B cell (primary cell): ENCODE data around the gene QTRT2.

Source experiments
- EZH2 ChIP-seq: IDR thresholded peaks from 2 replicates; pipeline ENCODE4 v1.6.1; 2012; ENCODE audit warnings: borderline replicate concordance, low read depth, mild to moderate bottlenecking, moderate library complexity, low read length; ENCODE audit not compliant: insufficient read depth, poor library complexity, severe bottlenecking
- TF ChIP-seq, protein P1 (sequence below): fragments of 200-600 bp; IDR thresholded peaks from one replicate; pipeline ENCODE4 v1.8.0; 2022; ENCODE audit warnings: antibody characterized with exemption, mild to moderate bottlenecking

DNA sequence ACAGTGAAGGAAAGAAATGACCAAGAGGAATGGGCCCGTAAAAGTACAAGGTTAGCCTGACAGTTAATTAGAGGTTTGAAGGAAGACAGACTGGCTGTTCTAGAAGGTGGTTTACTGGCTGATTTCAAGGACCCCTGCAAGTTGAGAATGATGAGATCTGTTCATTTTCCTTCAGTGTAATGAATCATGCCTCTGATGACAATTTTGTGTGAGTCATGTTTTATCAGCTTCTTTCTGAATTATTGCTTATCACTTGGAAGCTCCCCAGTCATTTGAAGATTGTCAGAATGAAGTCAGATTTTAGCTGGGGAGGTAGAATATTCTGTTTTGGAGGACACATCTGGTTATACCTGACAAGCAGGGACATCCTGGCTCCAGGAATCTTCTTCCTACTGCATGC, 71.7 kb downstream of the QTRT2 start:
- TF ChIP-seq, protein P1, sequence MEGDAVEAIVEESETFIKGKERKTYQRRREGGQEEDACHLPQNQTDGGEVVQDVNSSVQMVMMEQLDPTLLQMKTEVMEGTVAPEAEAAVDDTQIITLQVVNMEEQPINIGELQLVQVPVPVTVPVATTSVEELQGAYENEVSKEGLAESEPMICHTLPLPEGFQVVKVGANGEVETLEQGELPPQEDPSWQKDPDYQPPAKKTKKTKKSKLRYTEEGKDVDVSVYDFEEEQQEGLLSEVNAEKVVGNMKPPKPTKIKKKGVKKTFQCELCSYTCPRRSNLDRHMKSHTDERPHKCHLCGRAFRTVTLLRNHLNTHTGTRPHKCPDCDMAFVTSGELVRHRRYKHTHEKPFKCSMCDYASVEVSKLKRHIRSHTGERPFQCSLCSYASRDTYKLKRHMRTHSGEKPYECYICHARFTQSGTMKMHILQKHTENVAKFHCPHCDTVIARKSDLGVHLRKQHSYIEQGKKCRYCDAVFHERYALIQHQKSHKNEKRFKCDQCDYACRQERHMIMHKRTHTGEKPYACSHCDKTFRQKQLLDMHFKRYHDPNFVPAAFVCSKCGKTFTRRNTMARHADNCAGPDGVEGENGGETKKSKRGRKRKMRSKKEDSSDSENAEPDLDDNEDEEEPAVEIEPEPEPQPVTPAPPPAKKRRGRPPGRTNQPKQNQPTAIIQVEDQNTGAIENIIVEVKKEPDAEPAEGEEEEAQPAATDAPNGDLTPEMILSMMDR = no peak
- no peak for TF ChIP-seq EZH2
